ENCODE results near the gene SYT1. TPM values are rescaled to one million over a fixed set of nuclear protein-coding genes. Genes with fewer than 3 reads are reported as not detected.

The SYT1 gene
- total RNA-seq, 6 experiments from 2014 or later: 3.5 to 10.5 (median 9.1) TPM

GRCh38 chr12:79438480-79439174, 574.1 kb downstream of the SYT1 start:
- no peak overlapping the region for H3K4me3 Mint-ChIP-seq
- no peak for TF ChIP-seq CTCF (IDR thresholded peaks at IDR 0.05)
- H3K4me1 Mint-ChIP-seq (ENCODE audit: low read depth): peaks cover 12% of the 10 kb centered on the region
- no peak overlapping the region for H3K27ac Mint-ChIP-seq
- no peaks in the 10 kb centered on the region for H3K9me3 Mint-ChIP-seq
- DNase-seq: no peak
- H3K27me3 Mint-ChIP-seq (ENCODE audit: insufficient read depth): no peaks in the 10 kb centered on the region
- H3K36me3 Mint-ChIP-seq (ENCODE audit: low read depth): no peaks in the 10 kb centered on the region

GRCh38 chr12:79439175-79439825, 574.7 kb downstream of the SYT1 start:
- Mint-ChIP-seq H3K4me1 (ENCODE audit: low read depth) (peaks cover 13% of the 10 kb centered on the region), H3K36me3 (ENCODE audit: low read depth) (no peaks in the 10 kb centered on the region), H3K9me3 (no peaks in the 10 kb centered on the region), H3K4me3 (no peak overlapping the region), H3K27me3 (ENCODE audit: insufficient read depth) (no peaks in the 10 kb centered on the region), H3K27ac (no peak overlapping the region)
- TF ChIP-seq CTCF (IDR thresholded peaks at IDR 0.05): no peak
- no peak for DNase-seq

GRCh38 chr12:79441534-79441933, 577.0 kb downstream of the SYT1 start:
- DNase-seq: no peak
- H3K4me1 Mint-ChIP-seq (ENCODE audit: low read depth): peaks cover 17% of the 10 kb centered on the region
- no peak for TF ChIP-seq CTCF (IDR thresholded peaks at IDR 0.05)
- no peaks in the 10 kb centered on the region for H3K9me3 Mint-ChIP-seq
- no peaks in the 10 kb centered on the region for H3K36me3 Mint-ChIP-seq (ENCODE audit: low read depth)
- no peak overlapping the region for H3K27ac Mint-ChIP-seq
- no peaks in the 10 kb centered on the region for H3K27me3 Mint-ChIP-seq (ENCODE audit: insufficient read depth)
- no peak overlapping the region for H3K4me3 Mint-ChIP-seq

- H3K27ac Mint-ChIP-seq: no peak overlapping the region
- H3K36me3 Mint-ChIP-seq (ENCODE audit: low read depth): no peaks in the 10 kb centered on the region
- DNase-seq: no peak
- no peak for TF ChIP-seq CTCF (IDR thresholded peaks at IDR 0.05)
- H3K9me3 Mint-ChIP-seq: no peaks in the 10 kb centered on the region
- peaks cover 17% of the 10 kb centered on the region for H3K4me1 Mint-ChIP-seq (ENCODE audit: low read depth)
- no peak overlapping the region for H3K4me3 Mint-ChIP-seq
- no peaks in the 10 kb centered on the region for H3K27me3 Mint-ChIP-seq (ENCODE audit: insufficient read depth)
These were observed 577.8 kb downstream of the SYT1 start for GRCh38 chr12:79442396-79442795.

- Mint-ChIP-seq H3K36me3 (ENCODE audit: low read depth) (no peaks in the 10 kb centered on the region), H3K4me1 (ENCODE audit: low read depth) (peaks cover 17% of the 10 kb centered on the region), H3K27ac (peak overlapping the region; percentile 26)
These were observed 579.5 kb downstream of the SYT1 start for GRCh38 chr12:79444089-79444488.

More at GRCh38 chr12:79444089-79444488, 579.5 kb downstream of the SYT1 start:
- DNase-seq: no peak
- Mint-ChIP-seq H3K4me3 (no peak overlapping the region), H3K27me3 (ENCODE audit: insufficient read depth) (no peaks in the 10 kb centered on the region), H3K9me3 (no peaks in the 10 kb centered on the region)
- TF ChIP-seq CTCF (IDR thresholded peaks at IDR 0.05): no peak
